ENCODE measurements around the gene HES5.

The HES5 gene

GRCh38 chr1:2499986-2500596, 30.0 kb downstream of the HES5 start:
- no peak for DNase-seq (ENCODE audit: low read depth)

GRCh38 chr1:2499260-2499659, 30.8 kb downstream of the HES5 start:
- no peak for DNase-seq (ENCODE audit: low read depth)

GRCh38 chr1:2498648-2499047, 31.4 kb downstream of the HES5 start:
- no peak for DNase-seq (ENCODE audit: low read depth)

GRCh38 chr1:2497891-2498290, 32.2 kb downstream of the HES5 start:
- DNase-seq (ENCODE audit: low read depth) = no peak

- DNase-seq (ENCODE audit: low read depth) = no peak
Measured at GRCh38 chr1:2496746-2497145, 33.3 kb downstream of the HES5 start.

- no peak for DNase-seq (ENCODE audit: low read depth)
Measured at GRCh38 chr1:2496087-2496622, 33.9 kb downstream of the HES5 start.

- no peak for DNase-seq (ENCODE audit: low read depth)
Measured at GRCh38 chr1:2495546-2495945, 34.5 kb downstream of the HES5 start.

- no peak for DNase-seq (ENCODE audit: low read depth)
Measured at GRCh38 chr1:2495026-2495425, 35.0 kb downstream of the HES5 start.

- DNase-seq (ENCODE audit: low read depth) = no peak
Measured at GRCh38 chr1:2494323-2494693, 35.8 kb downstream of the HES5 start.

GRCh38 chr1:2493691-2494322, 36.3 kb downstream of the HES5 start:
- no peak for DNase-seq (ENCODE audit: low read depth)

- DNase-seq (ENCODE audit: low read depth) = no peak
Measured at GRCh38 chr1:2493218-2493617, 36.8 kb downstream of the HES5 start.

- DNase-seq (ENCODE audit: low read depth) = no peak
Measured at GRCh38 chr1:2492091-2492490, 38.0 kb downstream of the HES5 start.

GRCh38 chr1:2489615-2490014, 40.4 kb downstream of the HES5 start:
- no peak for DNase-seq (ENCODE audit: low read depth)

- no peak for DNase-seq (ENCODE audit: low read depth)
Measured at GRCh38 chr1:2488688-2489087, 41.4 kb downstream of the HES5 start.

- no peak for DNase-seq (ENCODE audit: low read depth)
Measured at GRCh38 chr1:2486558-2486957, 43.5 kb downstream of the HES5 start.

GRCh38 chr1:2486041-2486440, 44.0 kb downstream of the HES5 start:
- no peak for DNase-seq (ENCODE audit: low read depth)

GRCh38 chr1:2483970-2484369, 46.1 kb downstream of the HES5 start:
- no peak for DNase-seq (ENCODE audit: low read depth)

GRCh38 chr1:2483026-2483425, 47.0 kb downstream of the HES5 start:
- no peak for DNase-seq (ENCODE audit: low read depth)

GRCh38 chr1:2482588-2482987, 47.5 kb downstream of the HES5 start:
- no peak for DNase-seq (ENCODE audit: low read depth)

- DNase-seq (ENCODE audit: low read depth) = no peak
Measured at GRCh38 chr1:2481885-2482284, 48.2 kb downstream of the HES5 start.

- DNase-seq (ENCODE audit: low read depth) = no peak
Measured at GRCh38 chr1:2480986-2481364, 49.1 kb downstream of the HES5 start.

GRCh38 chr1:2480236-2480985, 49.7 kb downstream of the HES5 start:
- DNase-seq (ENCODE audit: low read depth) = no peak

GRCh38 chr1:2479618-2480017, 50.4 kb downstream of the HES5 start:
- no peak for DNase-seq (ENCODE audit: low read depth)

All from activated T-cell treated with anti-CD3 and anti-CD28 coated beads for 1 hour (primary cell).